ENCODE measurements around the gene ZNF695.

The ZNF695 gene

GRCh38 chr1:246954126-246954525 is 53.7 kb downstream of the ZNF695 start:
- DNase-seq: no peak

DNA sequence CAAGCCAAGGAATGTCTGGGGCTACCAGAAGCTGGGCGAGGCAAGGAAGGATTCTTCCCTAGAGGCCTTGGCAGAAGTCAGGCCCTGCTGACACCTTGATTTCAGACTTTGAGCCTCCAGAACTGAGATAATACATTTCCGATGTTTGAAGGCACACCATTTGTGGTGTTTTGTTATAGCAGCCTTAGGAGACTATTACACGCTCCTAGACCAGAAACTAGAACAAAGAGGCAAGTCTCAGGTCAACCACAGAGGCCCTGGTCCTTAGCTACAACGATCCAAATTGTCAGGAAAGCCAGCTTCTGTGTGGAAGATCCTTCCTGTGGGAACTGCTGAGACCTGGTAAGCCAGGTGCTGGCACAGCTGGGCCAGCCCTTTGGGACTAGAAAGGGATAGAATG is 56.4 kb downstream of the ZNF695 start:
- DNase-seq: no peak

- no peak for DNase-seq
Measured at GRCh38 chr1:246949956-246950355, 57.9 kb downstream of the ZNF695 start.

- no peak for DNase-seq
Measured at GRCh38 chr1:246947255-246947654, 60.6 kb downstream of the ZNF695 start.

DNA sequence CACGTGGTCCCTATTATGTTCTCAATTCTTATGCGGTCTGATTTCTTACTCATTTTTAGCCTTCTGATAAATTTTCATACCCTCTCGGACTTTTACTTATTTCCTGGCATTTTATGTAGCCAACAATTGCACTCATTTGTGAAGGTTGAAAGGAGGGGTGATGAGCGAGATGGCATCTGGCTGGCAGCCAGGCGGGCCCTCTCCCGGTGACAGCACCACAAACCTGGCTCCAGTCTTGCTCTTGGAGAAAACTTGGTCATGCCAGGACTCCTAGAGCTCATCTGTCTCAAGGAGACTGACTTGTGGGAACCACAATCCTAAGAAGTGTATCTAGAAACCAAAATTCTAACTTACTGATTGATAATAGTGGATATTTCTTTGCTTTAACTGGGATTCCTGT is 61.5 kb downstream of the ZNF695 start:
- DNase-seq: no peak

All from activated CD8-positive, alpha-beta memory T cell treated with anti-CD3 and anti-CD28 coated beads, Interleukin-2, amount 50 U/mL, for 4 hours (primary cell).